CD4-positive, alpha-beta memory T cell (primary cell): ENCODE data around the gene CEP128. TPM values are rescaled to one million over a fixed set of nuclear protein-coding genes. Genes with fewer than 3 reads are reported as not detected.

Experiments used
- CTCF ChIA-PET: fragments of 350-600 bp; sonication (Branson Sonifier 250); formaldehyde crosslinking; loops from one replicate; lab custom pipeline; 2021; ENCODE audit warnings: inconsistent platforms; ENCODE audit not compliant: partially characterized antibody; lab: Charles Lee
- POLR2A ChIA-PET: fragments of 350-600 bp; sonication (Branson Sonifier 250); formaldehyde crosslinking; loops from one replicate; lab custom pipeline; 2021; ENCODE audit not compliant: partially characterized antibody; lab: Charles Lee
- DNase-seq, 5 donors: peaks; one replicate each; pipeline versions ENCODE4 v3.0.0 to v3.0.0-alpha.2; 2020 to 2022; ENCODE audit warnings: mixed read lengths in 1 of 5
- H3K27ac ChIP-seq: one replicate; pipeline ENCODE4 v1.7.0; 2013; ENCODE audit warnings: low read depth, low read length
- H3K27me3 ChIP-seq: 2 replicates; pipeline ENCODE4 v1.7.0; 2013; ENCODE audit warnings: mild to moderate bottlenecking, low read length, moderate library complexity; ENCODE audit not compliant: insufficient read depth
- H3K36me3 ChIP-seq: 2 replicates; pipeline ENCODE4 v1.7.0; 2013; ENCODE audit warnings: mild to moderate bottlenecking, low read length, moderate library complexity; ENCODE audit not compliant: insufficient read depth
- H3K4me1 ChIP-seq: 2 replicates; pipeline ENCODE4 v1.7.0; 2013; ENCODE audit warnings: mild to moderate bottlenecking, low read length, moderate library complexity; ENCODE audit not compliant: insufficient read depth
- H3K4me3 ChIP-seq, 2 donors: one replicate each; pipeline ENCODE4 v1.7.0; 2013; ENCODE audit warnings: low read length in 2 of 2, mild to moderate bottlenecking in 1 of 2
- H3K9me3 ChIP-seq, 2 donors: one replicate each; pipeline ENCODE4 v1.7.0; 2013; ENCODE audit warnings: low read length in 2 of 2, control low read depth in 1 of 2; ENCODE audit not compliant: control insufficient read depth in 1 of 2
- H3K27ac Mint-ChIP-seq, 7 donors: one replicate each; pipeline ENCODE4 v1.8.0; 2020 to 2021; ENCODE audit warnings: mixed read lengths in 7 of 7, mild to moderate bottlenecking in 6 of 7, inconsistent platforms in 3 of 7, moderate library complexity in 3 of 7
- H3K27me3 Mint-ChIP-seq, 2 donors: one replicate each; pipeline ENCODE4 v1.8.0; 2020 to 2021; ENCODE audit warnings: mixed read lengths in 2 of 2
- H3K36me3 Mint-ChIP-seq, 2 donors: one replicate each; pipeline ENCODE4 v1.8.0; 2020 to 2021; ENCODE audit warnings: mixed read lengths in 2 of 2, inconsistent platforms in 1 of 2, mild to moderate bottlenecking in 1 of 2
- H3K4me1 Mint-ChIP-seq, 4 donors: one replicate each; pipeline ENCODE4 v1.8.0; 2020 to 2021; ENCODE audit warnings: mixed read lengths in 4 of 4, mild to moderate bottlenecking in 1 of 4
- H3K4me3 Mint-ChIP-seq, 8 donors: one replicate each; pipeline ENCODE4 v1.8.0; 2020 to 2021; ENCODE audit warnings: mixed read lengths in 8 of 8, mild to moderate bottlenecking in 7 of 8, moderate library complexity in 6 of 8, inconsistent platforms in 3 of 8
- H3K9me3 Mint-ChIP-seq, 8 donors: one replicate each; pipeline ENCODE4 v1.8.0; 2020 to 2021; ENCODE audit warnings: mixed read lengths in 8 of 8, mild to moderate bottlenecking in 5 of 8, inconsistent platforms in 3 of 8, moderate library complexity in 1 of 8
- intact Hi-C: fragments of 100-400 bp; cut with micrococcal nuclease; formaldehyde crosslinking; loops from one replicate; pipeline ENCODE4 v1.15.1; 2023
- polyA plus RNA-seq, 2 donors: library from polyadenylated mRNA; unstranded; fragments of 300-500 nt; fragmentation: Illumina TruSeq; gene quantifications; one replicate each; pipeline ENCODE4 v1.2.3, GENCODE V29; 2021
- total RNA-seq, 2 experiments: library from RNA; stranded (reverse); gene quantifications; one replicate each; pipeline ENCODE4 v1.2.3, GENCODE V29; 2021

The CEP128 gene
- total and polyA plus RNA-seq, 4 experiments from 2014 or later: 2.9 to 21.6 (median 14.7) TPM

DNA sequence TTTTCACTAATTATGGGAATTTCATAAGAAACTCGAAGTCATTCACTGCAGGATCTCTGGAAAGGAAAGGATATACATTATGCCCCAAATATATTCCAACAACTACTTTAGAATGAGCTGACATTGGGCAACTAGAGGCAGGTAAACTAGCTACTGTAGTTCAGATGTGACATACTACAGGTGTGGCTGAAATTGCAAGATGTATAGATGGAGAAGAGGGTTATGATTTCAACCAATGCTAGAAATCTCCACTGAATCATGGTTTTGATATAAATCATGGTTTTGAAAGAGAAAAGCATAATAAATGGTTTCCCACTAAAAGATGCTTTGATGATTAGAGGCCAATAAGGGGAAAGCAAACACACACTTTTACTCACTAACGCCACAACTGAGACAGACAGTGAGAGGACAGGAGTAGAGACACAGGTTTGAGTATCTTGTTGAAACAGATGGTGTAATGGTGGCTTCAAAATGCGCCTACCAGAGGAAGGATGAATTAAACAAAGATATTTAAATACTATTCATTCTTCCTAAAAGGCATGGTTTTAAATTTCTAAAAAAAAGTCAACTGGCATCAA, 434.2 kb downstream of the CEP128 start:
- Histone ChIP-seq H3K27me3 (no peaks in the 10 kb centered on the region), H3K9me3 (no peaks in the 10 kb centered on the region), H3K4me3 (no peak overlapping the region), H3K36me3 (no peaks in the 10 kb centered on the region), H3K4me1 (no peaks in the 10 kb centered on the region), H3K27ac (no peak overlapping the region)
- intact Hi-C loops: no loop called here
- DNase-seq: no peak
- ChIA-PET CTCF (no interaction called here), POLR2A (no interaction called here)
- H3K27ac Mint-ChIP-seq: no peak overlapping the region
- no peaks in the 10 kb centered on the region for H3K4me1 Mint-ChIP-seq
- H3K9me3 Mint-ChIP-seq: peaks cover 0 to 11% (median 3%) of the 10 kb centered on the region in 8 donors
- H3K4me3 Mint-ChIP-seq: no peak overlapping the region
- H3K36me3 Mint-ChIP-seq: peaks cover 4 to 32% of the 10 kb centered on the region in 2 donors
- H3K27me3 Mint-ChIP-seq: no peaks in the 10 kb centered on the region

DNA sequence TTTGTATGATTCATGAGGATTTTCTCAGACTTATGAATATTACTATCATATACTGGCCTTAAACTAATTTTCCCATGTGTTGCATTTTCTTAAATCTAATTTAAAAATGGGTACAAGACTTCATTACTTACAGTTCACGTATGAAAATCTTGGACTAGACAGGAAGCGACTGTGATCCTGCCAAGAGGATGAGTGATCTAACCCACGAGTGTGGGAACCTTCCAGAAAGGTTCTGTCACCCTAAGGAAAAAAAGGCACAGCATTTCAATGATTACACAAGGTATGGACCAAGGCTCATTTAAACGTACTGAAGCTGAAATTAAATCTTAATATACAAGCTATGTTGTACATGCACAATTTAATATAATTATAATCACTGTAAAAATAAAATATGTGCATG, 436.8 kb downstream of the CEP128 start:
- POLR2A ChIA-PET: no interaction called here
- Mint-ChIP-seq H3K36me3 (peaks cover 6 to 32% of the 10 kb centered on the region in 2 donors), H3K9me3 (peaks cover 0 to 2% (median 0%) of the 10 kb centered on the region in 8 donors), H3K27me3 (no peaks in the 10 kb centered on the region), H3K4me3 (no peak overlapping the region), H3K27ac (no peak overlapping the region), H3K4me1 (no peaks in the 10 kb centered on the region)
- H3K27me3 ChIP-seq: no peaks in the 10 kb centered on the region
- intact Hi-C loops: no loop called here
- no peak overlapping the region for H3K27ac ChIP-seq
- H3K9me3 ChIP-seq: no peaks in the 10 kb centered on the region
- CTCF ChIA-PET: no interaction called here
- H3K4me1 ChIP-seq: no peaks in the 10 kb centered on the region
- no peak overlapping the region for H3K4me3 ChIP-seq
- H3K36me3 ChIP-seq: no peaks in the 10 kb centered on the region
- DNase-seq: no peak

DNA sequence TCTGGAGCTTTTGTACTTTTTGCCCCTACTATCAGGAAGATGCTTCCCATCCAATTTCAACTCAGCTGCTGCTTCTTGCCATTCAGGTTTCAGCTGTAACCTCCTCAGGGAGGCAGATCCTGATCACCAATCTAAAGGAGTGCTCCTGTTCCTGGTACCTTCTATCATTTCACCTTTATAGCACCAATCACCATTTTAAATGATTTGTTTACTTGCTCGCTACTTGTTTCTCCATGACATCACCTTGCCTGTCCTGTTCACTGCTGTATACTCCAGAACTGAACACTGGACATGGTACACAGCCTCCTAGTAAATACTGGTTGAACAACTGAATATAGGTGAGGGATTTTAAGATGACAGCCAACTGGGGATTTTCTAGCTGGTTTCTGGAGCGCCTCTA, 443.0 kb downstream of the CEP128 start:
- Mint-ChIP-seq H3K27me3 (no peaks in the 10 kb centered on the region), H3K4me1 (no peaks in the 10 kb centered on the region), H3K9me3 (no peaks in the 10 kb centered on the region), H3K27ac (peak overlapping the region in 1 of 7 donors; percentile 31), H3K4me3 (no peak overlapping the region), H3K36me3 (peaks cover 5 to 13% of the 10 kb centered on the region in 2 donors)
- intact Hi-C loops: no loop called here
- POLR2A ChIA-PET: no interaction called here
- Histone ChIP-seq H3K9me3 (no peaks in the 10 kb centered on the region), H3K4me1 (no peaks in the 10 kb centered on the region), H3K27ac (no peak overlapping the region), H3K4me3 (no peak overlapping the region), H3K27me3 (no peaks in the 10 kb centered on the region), H3K36me3 (no peaks in the 10 kb centered on the region)
- DNase-seq: no peak
- CTCF ChIA-PET: no interaction called here

DNA sequence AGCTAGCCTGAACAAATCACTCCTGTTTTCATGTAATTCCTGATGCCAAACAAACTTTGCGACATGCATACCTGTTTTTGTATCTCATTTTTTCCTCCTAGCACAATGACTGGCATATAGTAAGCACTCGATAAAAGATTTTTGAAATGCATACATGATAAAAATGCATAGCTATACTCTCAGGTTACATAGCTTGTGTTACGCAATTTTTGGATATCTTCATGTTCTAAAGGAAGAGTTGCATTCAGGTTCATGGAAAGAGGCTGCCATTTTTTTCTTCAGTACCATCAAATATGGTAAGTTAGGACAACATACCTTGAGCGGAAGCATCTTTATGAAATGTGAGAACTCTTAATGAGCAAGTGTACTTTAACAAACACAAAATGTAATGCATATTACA, 445.4 kb downstream of the CEP128 start:
- H3K36me3 Mint-ChIP-seq: peaks cover 3% of the 10 kb centered on the region in 2 donors
- ChIA-PET CTCF (no interaction called here), POLR2A (no interaction called here)
- no peak for DNase-seq
- no peaks in the 10 kb centered on the region for H3K27me3 Mint-ChIP-seq
- no peaks in the 10 kb centered on the region for H3K9me3 ChIP-seq
- no peaks in the 10 kb centered on the region for H3K9me3 Mint-ChIP-seq
- no peaks in the 10 kb centered on the region for H3K4me1 ChIP-seq
- H3K27ac ChIP-seq: no peak overlapping the region
- H3K36me3 ChIP-seq: no peaks in the 10 kb centered on the region
- no peak overlapping the region for H3K27ac Mint-ChIP-seq
- H3K4me1 Mint-ChIP-seq: peaks cover 0 to 6% (median 2%) of the 10 kb centered on the region in 4 donors
- H3K4me3 Mint-ChIP-seq: no peak overlapping the region
- H3K27me3 ChIP-seq: no peaks in the 10 kb centered on the region
- intact Hi-C loops: no loop called here
- H3K4me3 ChIP-seq: no peak overlapping the region

DNA sequence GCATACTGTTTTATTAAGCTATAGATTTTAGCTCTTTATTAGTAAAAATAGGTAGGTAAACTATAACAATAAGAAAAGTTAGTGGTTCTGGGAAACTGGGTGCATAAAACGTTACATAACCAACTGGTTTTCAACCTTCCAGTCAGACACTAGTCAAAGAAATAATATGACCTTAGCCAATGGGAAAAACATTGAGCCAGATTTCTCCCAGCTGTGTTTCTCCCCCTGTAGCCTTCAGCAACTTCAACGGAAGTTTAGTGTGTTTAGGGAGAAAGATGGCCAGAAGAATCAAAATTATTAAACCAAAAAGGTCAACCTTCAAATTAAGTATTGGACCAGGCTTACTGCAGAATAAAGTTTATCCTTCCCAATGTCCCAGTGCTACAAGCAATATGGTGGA, 446.8 kb downstream of the CEP128 start:
- POLR2A ChIA-PET: no interaction called here
- H3K27me3 ChIP-seq: no peaks in the 10 kb centered on the region
- no peaks in the 10 kb centered on the region for H3K9me3 ChIP-seq
- no peak overlapping the region for H3K27ac ChIP-seq
- DNase-seq: no peak
- no peaks in the 10 kb centered on the region for H3K36me3 ChIP-seq
- CTCF ChIA-PET: no interaction called here
- Mint-ChIP-seq H3K27me3 (no peaks in the 10 kb centered on the region), H3K27ac (no peak overlapping the region), H3K36me3 (peaks cover 0 to 3% of the 10 kb centered on the region in 2 donors), H3K9me3 (no peaks in the 10 kb centered on the region), H3K4me1 (peaks cover 0 to 6% (median 2%) of the 10 kb centered on the region in 4 donors), H3K4me3 (no peak overlapping the region)
- intact Hi-C loops: no loop called here
- H3K4me1 ChIP-seq: no peaks in the 10 kb centered on the region
- no peak overlapping the region for H3K4me3 ChIP-seq

DNA sequence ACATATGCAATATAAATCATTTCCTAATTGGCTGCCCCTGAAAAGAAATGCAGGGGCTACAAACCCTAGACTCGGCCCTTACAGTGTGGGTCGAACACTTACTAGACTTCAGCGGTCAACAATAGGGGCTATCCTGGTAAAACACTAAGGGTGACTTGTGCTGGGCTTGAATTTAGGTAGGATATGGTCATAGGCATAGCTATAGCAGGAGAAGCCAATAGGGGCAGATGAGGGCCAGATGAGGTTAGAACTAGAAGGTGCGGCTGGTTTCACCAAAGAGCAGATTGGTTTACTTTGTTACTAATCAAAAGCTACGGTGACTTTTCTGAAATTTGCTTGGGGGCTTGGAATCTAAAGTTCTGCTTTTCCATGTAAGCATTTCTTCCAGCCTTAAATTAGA, 447.9 kb downstream of the CEP128 start:
- ChIA-PET CTCF (no interaction called here), POLR2A (no interaction called here)
- no peak overlapping the region for H3K27ac Mint-ChIP-seq
- H3K4me3 Mint-ChIP-seq: no peak overlapping the region
- Histone ChIP-seq H3K27ac (no peak overlapping the region), H3K27me3 (no peaks in the 10 kb centered on the region), H3K4me3 (no peak overlapping the region), H3K4me1 (no peaks in the 10 kb centered on the region), H3K9me3 (no peaks in the 10 kb centered on the region), H3K36me3 (no peaks in the 10 kb centered on the region)
- H3K9me3 Mint-ChIP-seq: no peaks in the 10 kb centered on the region
- H3K4me1 Mint-ChIP-seq: peaks cover 0 to 6% (median 2%) of the 10 kb centered on the region in 4 donors
- intact Hi-C loops: no loop called here
- no peaks in the 10 kb centered on the region for H3K27me3 Mint-ChIP-seq
- DNase-seq: no peak
- H3K36me3 Mint-ChIP-seq: peaks cover 0 to 3% of the 10 kb centered on the region in 2 donors

DNA sequence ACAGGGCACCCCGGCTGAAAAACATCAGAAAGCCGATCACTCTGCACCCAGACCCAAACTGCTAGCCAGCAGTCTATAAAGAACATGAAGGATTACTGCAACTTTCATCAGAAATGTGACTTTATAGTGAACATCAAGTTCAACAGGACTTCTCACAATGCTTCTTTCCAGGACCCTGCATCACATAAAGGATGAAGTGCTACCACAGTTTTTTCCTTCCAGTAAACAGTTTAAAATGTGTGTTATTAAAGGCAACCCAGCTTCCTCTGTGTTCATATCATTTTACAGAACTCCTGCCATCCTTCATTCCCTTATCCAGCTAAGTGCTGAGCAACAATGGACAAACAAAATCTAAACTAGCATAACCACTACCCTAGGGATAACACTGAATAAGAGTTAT, 449.9 kb downstream of the CEP128 start:
- Histone ChIP-seq H3K4me3 (no peak overlapping the region), H3K36me3 (no peaks in the 10 kb centered on the region), H3K27me3 (no peaks in the 10 kb centered on the region), H3K9me3 (no peaks in the 10 kb centered on the region), H3K4me1 (no peaks in the 10 kb centered on the region), H3K27ac (no peak overlapping the region)
- ChIA-PET CTCF (no interaction called here), POLR2A (no interaction called here)
- Mint-ChIP-seq H3K4me1 (peaks cover 0 to 6% (median 2%) of the 10 kb centered on the region in 4 donors), H3K27ac (peak overlapping the region in 2 of 7 donors; percentile 9 to 62), H3K27me3 (no peaks in the 10 kb centered on the region), H3K9me3 (peaks cover 0 to 1% (median 0%) of the 10 kb centered on the region in 8 donors), H3K36me3 (peaks cover 0 to 2% of the 10 kb centered on the region in 2 donors), H3K4me3 (no peak overlapping the region)
- DNase-seq: no peak
- intact Hi-C loops: no loop called here
